Esophagus mucosa (tissue), 1 donor: ENCODE results near the gene PTK6. TPM values are rescaled to one million over a fixed set of nuclear protein-coding genes. Genes with fewer than 3 reads are reported as not detected.

ENCODE experiments used
- ATAC-seq: fragments of 200-7000 bp; cut with Tn5 transposase; one replicate; pipeline ENCODE4 v1.9.1; 2020
- total RNA-seq: library from RNA; stranded (reverse); gene quantifications from one replicate; pipeline ENCODE4 v1.2.4, GENCODE V29; 2023
- donor health status: DM: yes; HTN: yes; CAD: no.

PTK6 gene
- total RNA-seq, 1 donor from 2014 or later: 92.7 TPM

GRCh38 chr20:63505281-63505680 is 31.9 kb downstream of the PTK6 start:
- ATAC-seq: no peak

GRCh38 chr20:63504642-63505041 is 32.5 kb downstream of the PTK6 start:
- ATAC-seq: no peak

DNA sequence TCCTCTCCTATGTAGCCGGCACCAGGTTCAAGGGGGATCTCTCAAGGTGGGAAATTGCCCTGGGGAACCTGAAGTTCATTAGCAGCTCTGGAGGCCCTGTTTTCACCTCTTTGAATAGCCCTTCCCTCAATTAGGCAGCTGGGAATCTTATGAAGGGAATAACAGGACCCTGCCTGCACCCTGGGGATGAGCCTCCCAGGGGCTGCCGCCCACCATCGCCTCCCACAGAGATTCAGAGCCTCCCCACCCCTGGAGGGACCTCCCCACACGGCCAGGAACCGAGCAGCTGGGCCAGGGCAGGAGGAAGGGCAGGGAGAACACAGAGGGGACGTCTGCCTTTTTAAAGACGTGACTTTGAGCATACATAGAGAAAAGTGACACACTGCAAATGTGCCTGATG is 33.7 kb downstream of the PTK6 start:
- no peak for ATAC-seq

GRCh38 chr20:63502671-63503172 is 34.5 kb downstream of the PTK6 start:
- ATAC-seq: no peak

- no peak for ATAC-seq
Observed at GRCh38 chr20:63501818-63502670, 35.1 kb downstream of the PTK6 start.

GRCh38 chr20:63500902-63501817 is 36.0 kb downstream of the PTK6 start:
- ATAC-seq: no peak

DNA sequence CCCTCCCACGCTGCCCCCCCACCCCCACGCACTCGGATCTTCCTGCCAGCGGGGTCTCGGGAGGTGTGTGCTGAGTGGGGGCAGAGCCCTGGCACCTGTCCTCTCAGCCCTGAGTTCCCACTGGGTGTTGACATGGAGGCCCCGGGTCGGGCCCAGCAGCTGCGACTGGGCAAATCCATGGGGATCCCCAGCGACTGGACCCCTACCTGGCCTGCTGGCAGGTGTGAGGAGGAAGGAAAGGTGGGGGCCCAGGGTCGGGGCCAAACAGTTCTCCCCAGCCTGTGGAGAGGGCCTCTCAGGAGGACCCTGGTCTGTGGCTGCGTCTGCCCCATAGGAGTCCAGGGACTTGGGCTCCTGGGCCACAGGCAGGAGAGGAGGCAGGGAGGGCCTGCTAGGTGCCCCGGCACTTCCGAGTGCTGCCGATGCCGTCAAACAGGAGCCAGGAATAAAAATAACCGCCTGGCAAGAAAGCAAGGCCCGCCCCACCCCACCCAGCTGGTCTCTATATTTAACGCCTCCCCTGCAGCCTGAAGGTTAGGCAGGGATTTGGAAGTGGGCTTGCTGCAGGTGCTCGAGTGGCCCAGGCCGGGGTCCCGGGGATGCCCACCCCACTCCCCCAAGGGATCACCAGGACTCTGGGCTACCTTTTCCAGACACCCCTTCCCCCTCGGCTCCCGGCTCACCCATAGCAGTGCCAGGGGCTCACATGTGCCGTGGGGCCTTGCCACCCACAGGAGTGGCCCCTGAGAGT is 36.9 kb downstream of the PTK6 start:
- ATAC-seq: no peak

GRCh38 chr20:63499338-63499969 is 37.7 kb downstream of the PTK6 start:
- no peak for ATAC-seq

DNA sequence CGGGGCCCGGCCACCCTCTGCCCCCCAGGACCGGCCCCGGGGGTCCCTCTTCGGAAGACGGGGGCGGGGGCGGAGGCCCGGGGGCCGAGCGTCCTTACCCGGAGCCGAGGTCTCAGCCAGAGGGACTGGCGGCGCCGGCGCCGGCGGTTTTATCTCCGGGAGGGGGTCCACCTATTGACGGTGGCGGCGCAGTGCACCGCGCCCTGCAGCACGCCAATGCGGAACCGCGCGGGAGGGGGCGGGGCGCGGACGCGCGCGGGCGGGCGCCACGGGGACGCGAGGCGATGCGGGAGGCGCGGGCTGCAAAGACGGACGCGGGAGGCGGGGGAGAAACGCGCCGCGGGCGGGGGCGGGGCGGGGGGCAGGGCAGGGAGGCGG is 38.2 kb downstream of the PTK6 start, which contains the start of gene EEF1A2:
TSS of gene EEF1A2 (minus strand) at position 124 of the 378 bp plus-strand sequence. CDS start 1,320 bp downstream, outside the sequence.
- ATAC-seq: no peak

DNA sequence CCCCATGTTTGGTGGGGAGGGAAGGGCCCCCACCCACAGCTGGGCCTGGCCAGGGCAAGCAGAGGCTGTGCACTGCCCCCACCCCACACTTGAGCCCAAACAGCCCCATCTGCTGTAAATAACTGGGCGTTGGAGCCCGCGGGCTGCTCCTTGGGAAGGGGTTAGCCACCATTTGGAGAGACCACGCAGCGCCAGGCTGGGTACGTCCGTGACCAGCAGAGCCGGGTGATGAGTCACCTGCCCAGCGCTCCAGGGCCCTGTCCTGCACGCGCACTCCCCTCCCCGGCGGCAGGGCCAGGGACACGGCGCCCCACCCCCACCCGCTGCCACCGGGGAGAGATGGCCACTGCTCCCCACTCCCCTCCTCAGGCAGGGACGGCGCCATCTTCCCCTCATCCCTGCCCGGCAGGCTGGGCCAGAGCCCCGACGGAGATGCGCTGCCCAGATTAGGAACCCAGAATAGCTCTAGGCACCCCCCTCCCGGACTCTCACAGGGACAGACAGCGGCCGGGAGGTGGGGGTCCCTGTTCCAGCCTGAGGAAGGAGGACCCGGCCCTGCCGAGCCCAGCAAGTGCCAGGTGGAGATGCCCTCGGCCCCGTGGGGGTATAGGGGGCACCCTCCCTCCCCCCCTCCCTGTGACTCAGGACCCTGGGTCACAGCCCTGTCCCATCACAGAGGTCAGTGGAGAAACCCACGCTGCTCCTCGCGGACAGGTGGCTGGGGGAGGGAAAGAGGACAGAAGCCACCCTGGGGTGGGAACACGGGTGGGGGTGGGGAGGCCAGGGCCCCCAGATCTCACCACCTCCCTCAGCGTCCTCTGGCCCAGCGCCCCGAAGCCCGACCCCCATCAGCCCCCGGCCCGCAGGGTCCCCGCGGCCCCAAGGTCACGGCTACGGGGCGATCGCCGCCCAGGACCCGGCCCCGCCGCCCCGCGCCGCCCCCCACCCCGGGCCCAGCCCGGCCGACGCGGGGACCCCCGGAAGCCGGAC is 38.9 kb downstream of the PTK6 start:
- ATAC-seq: peak; percentile 28

GRCh38 chr20:63497138-63497945 is 39.8 kb downstream of the PTK6 start:
- ATAC-seq: no peak

- ATAC-seq: peak; percentile 6
Observed at GRCh38 chr20:63496596-63497120, 40.5 kb downstream of the PTK6 start.

GRCh38 chr20:63495741-63496595 is 41.2 kb downstream of the PTK6 start:
- peak; percentile 41 for ATAC-seq

GRCh38 chr20:63495167-63495720 is 41.9 kb downstream of the PTK6 start:
- ATAC-seq: no peak

- ATAC-seq: no peak
Observed at GRCh38 chr20:63494420-63495166, 42.6 kb downstream of the PTK6 start.

DNA sequence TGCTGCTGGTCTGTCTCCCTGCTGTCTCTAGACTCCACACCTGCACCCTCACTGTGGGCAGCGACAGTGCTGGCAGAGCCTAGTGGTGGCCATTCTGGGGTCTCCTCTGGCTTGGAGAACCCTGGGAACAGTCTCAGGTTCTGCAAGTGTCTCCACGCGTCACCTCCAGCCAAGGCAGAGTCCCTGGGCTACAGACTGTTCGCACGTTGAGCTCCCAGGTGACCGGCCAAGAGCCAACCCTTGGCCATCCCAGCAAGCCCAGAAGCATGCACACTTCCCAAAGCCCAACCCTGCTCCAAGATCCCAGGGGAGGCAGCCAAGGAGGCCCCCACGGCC is 43.1 kb downstream of the PTK6 start:
- ATAC-seq: no peak

DNA sequence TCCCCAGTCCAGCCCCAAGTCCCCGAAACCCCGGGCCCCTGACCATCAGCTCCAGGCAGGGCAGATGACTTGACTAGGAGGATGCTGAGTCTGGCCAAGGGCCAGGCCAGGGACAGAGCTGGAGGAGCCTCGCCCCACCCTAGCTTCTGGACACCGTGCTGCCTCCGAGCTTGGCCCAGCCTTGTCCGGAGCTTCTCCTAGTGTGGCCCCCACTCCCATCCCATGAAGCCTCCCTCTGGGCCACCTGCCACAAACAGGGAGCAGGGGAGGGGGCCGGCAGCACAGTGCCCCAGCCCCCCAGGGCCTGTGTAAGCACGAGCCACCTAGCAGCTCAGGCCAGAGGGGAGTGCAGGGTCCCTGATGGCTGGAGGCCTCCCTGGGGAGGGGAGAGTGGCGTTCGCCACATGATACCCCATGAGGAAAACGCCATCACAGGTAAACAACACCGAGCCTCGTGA is 43.6 kb downstream of the PTK6 start:
- ATAC-seq: no peak
